PFSK-1 (cell line): ENCODE measurements around the gene MAD1L1.

Source experiments
- FOXP2 ChIP-seq: optimal IDR thresholded peaks from 2 replicates; pipeline ENCODE3; 2011; ENCODE audit warnings: borderline replicate concordance, control low read depth, inconsistent platforms; ENCODE audit not compliant: insufficient read depth; ENCODE audit errors: extremely low read length, extremely low read depth
- POLR2AphosphoS5 ChIP-seq: IDR thresholded peaks from 2 replicates; pipeline ENCODE4 v1.6.1; 2012; ENCODE audit warnings: low read depth, mild to moderate bottlenecking, control low read depth, low read length, moderate library complexity
- REST ChIP-seq, 2 experiments: IDR thresholded peaks; 2 replicates each; pipeline versions ENCODE4 v1.6.1 to v1.8.0; 2011 to 2012; ENCODE audit warnings: low read depth in 2 of 2, low read length in 2 of 2, control low read depth in 1 of 2, inconsistent platforms in 1 of 2, mild to moderate bottlenecking in 1 of 2, moderate library complexity in 1 of 2; ENCODE audit not compliant: insufficient read depth in 1 of 2
- SIN3A ChIP-seq: IDR thresholded peaks from 2 replicates; pipeline ENCODE4 v1.6.1; 2012; ENCODE audit warnings: mild to moderate bottlenecking, low read length, moderate library complexity, borderline replicate concordance; ENCODE audit not compliant: insufficient read depth
- TAF1 ChIP-seq: IDR thresholded peaks from 2 replicates; pipeline ENCODE4 v1.6.1; 2012; ENCODE audit warnings: low read length, control low read depth, borderline replicate concordance; ENCODE audit not compliant: insufficient read depth

Gene MAD1L1

GRCh38 chr7:1968397-1969111 is 264.2 kb downstream of the MAD1L1 start:
- TF ChIP-seq SIN3A (no peak), REST (IDR thresholded peaks at IDR 0.05; ENCODE audit: insufficient read depth in 1 of 2, low read depth in 2 of 2, low read length in 2 of 2) (no peak), FOXP2 (no peak), POLR2AphosphoS5 (no peak), TAF1 (no peak)

GRCh38 chr7:1967512-1968396 is 265.0 kb downstream of the MAD1L1 start:
- TF ChIP-seq REST (IDR thresholded peaks at IDR 0.05; ENCODE audit: insufficient read depth in 1 of 2, low read depth in 2 of 2, low read length in 2 of 2) (no peak), SIN3A (no peak), FOXP2 (no peak), TAF1 (no peak)

- TF ChIP-seq FOXP2 (no peak), TAF1 (no peak), POLR2AphosphoS5 (no peak), REST (IDR thresholded peaks at IDR 0.05; ENCODE audit: insufficient read depth in 1 of 2, low read depth in 2 of 2, low read length in 2 of 2) (no peak), SIN3A (no peak)
Measured at GRCh38 chr7:1966631-1967200, 266.0 kb downstream of the MAD1L1 start.

- TF ChIP-seq SIN3A, result no peak
- TF ChIP-seq POLR2AphosphoS5, result no peak
- no peak for TF ChIP-seq TAF1
- TF ChIP-seq FOXP2, result no peak
- TF ChIP-seq REST (IDR thresholded peaks at IDR 0.05; ENCODE audit: insufficient read depth in 1 of 2, low read depth in 2 of 2, low read length in 2 of 2), result no peak
Measured at GRCh38 chr7:1965579-1966294, 267.0 kb downstream of the MAD1L1 start.
